Measurements from ENCODE around the gene KRTAP10-2. TPM values are rescaled to one million over a fixed set of nuclear protein-coding genes. Genes with fewer than 3 reads are reported as not detected.

The KRTAP10-2 gene
- total RNA-seq, 1 experiment from 2014 or later = not detected

DNA sequence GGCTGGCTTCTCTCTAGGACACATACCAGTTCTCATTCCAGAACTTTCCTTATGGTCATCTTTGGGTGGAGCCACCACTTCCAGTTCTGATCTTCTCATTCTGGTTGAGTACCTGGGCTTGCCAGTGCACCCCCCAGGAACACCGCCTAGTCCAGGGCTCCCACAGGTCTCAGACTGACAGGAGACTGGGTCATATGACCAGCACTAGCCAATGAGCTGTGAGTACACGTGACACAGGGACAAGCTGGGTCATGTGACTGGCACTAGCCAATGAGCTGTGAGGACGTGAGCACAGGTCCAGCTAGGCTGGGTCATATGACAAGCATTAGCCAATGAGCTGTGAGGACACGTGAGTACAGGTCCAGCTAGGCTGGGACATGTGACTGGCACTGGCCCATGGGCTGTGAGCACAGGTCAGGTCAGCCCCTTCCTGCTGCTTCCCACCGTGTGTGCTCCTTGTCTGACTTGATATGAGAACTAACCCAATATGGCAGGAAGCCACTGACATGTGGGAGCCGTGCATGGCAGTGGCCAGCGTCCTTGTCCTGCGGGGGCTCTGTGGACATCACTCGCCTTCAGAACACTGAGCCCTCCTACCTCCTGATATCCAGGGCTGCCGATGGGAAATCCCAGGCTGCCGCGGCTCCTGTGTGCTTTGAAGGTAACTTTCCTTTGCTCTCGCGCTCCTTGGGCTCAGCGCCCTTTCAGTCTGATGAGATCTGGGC is 34.0 kb downstream of the KRTAP10-2 start:
- H3K14ac ChIP-seq (ENCODE audit: insufficient read depth, low read length) = no peak overlapping the region
- H3K4me1 Mint-ChIP-seq = peaks cover 4 to 8% of the 10 kb centered on the region in 2 experiments; a peak in 2 of 4 replicates
- no peak overlapping the region for H2AK5ac ChIP-seq (ENCODE audit: insufficient read length, low read length)
- TF ChIP-seq, protein P1, sequence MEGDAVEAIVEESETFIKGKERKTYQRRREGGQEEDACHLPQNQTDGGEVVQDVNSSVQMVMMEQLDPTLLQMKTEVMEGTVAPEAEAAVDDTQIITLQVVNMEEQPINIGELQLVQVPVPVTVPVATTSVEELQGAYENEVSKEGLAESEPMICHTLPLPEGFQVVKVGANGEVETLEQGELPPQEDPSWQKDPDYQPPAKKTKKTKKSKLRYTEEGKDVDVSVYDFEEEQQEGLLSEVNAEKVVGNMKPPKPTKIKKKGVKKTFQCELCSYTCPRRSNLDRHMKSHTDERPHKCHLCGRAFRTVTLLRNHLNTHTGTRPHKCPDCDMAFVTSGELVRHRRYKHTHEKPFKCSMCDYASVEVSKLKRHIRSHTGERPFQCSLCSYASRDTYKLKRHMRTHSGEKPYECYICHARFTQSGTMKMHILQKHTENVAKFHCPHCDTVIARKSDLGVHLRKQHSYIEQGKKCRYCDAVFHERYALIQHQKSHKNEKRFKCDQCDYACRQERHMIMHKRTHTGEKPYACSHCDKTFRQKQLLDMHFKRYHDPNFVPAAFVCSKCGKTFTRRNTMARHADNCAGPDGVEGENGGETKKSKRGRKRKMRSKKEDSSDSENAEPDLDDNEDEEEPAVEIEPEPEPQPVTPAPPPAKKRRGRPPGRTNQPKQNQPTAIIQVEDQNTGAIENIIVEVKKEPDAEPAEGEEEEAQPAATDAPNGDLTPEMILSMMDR (conservative IDR thresholded peaks at IDR 0.05) = no peak
- H3K9me3 ChIP-seq (ENCODE audit: control insufficient read depth, low read depth, low read length) = no peaks in the 10 kb centered on the region
- peak overlapping the region; percentile 45 to 59 for H3K4me3 Mint-ChIP-seq
- H4K5ac ChIP-seq (ENCODE audit: insufficient read length, low read depth, low read length) = no peak overlapping the region
- H3K4ac ChIP-seq (ENCODE audit: low read depth, low read length) = no peak overlapping the region
- H3K79me1 ChIP-seq (ENCODE audit: insufficient read depth, low read depth, low read length, poor library complexity, severe bottlenecking) = no peaks in the 10 kb centered on the region
- WGBS (ENCODE audit: extremely low coverage, insufficient read length, low lambda C conversion rate) = no CpG with 5 or more reads among the region's 15 CpGs
- H3K4me1 ChIP-seq (ENCODE audit: insufficient read depth, low read length) = no peaks in the 10 kb centered on the region
- H2BK15ac ChIP-seq (ENCODE audit: low read depth, low read length) = no peak overlapping the region
- H3K9ac ChIP-seq (ENCODE audit: extremely low read depth, insufficient read length, low read length) = no peak overlapping the region
- no peak overlapping the region for H3T11ph ChIP-seq (ENCODE audit: low read length)
- no peaks in the 10 kb centered on the region for H3K9me3 Mint-ChIP-seq
- no peaks in the 10 kb centered on the region for H3K79me2 ChIP-seq (ENCODE audit: insufficient read depth, low read length)
- no peak overlapping the region for H3K56ac ChIP-seq (ENCODE audit: insufficient read length, low read depth, low read length)
- no peak overlapping the region for H2BK12ac ChIP-seq (ENCODE audit: insufficient read length, low read depth, low read length)
- no peak overlapping the region for H3K27ac ChIP-seq (ENCODE audit: insufficient read length, low read depth, low read length)
- H3K4me2 ChIP-seq (ENCODE audit: insufficient read depth, insufficient read length, low read length) = no peak overlapping the region
- H3K27ac Mint-ChIP-seq = peak overlapping the region in 1 of 3 experiments; percentile 29; a peak in 2 of 7 replicates
- no peaks in the 10 kb centered on the region for H3K23me2 ChIP-seq (ENCODE audit: insufficient read length, low read depth, low read length, poor library complexity, severe bottlenecking)
- no peaks in the 10 kb centered on the region for H4K20me1 ChIP-seq (ENCODE audit: control insufficient read depth, insufficient read depth, insufficient read length)
- no peak overlapping the region for H4K91ac ChIP-seq (ENCODE audit: insufficient read length, low read depth, low read length)
- peaks cover 2 to 8% (median 4%) of the 10 kb centered on the region in 3 experiments; a peak in 4 of 7 replicates for H3K36me3 Mint-ChIP-seq (ENCODE audit: insufficient read depth in 1 of 3, low read depth in 3 of 3)
- H2BK20ac ChIP-seq (ENCODE audit: low read depth, low read length, poor library complexity, severe bottlenecking) = no peak overlapping the region
- peaks cover 12% of the 10 kb centered on the region for H3K27me3 Mint-ChIP-seq (ENCODE audit: low read depth)
- no peak overlapping the region for H2BK120ac ChIP-seq (ENCODE audit: low read depth, low read length, poor library complexity, severe bottlenecking)
- H4K8ac ChIP-seq (replicated peaks; ENCODE audit: insufficient read length, low read depth, low read length) = no peak overlapping the region
- H2BK5ac ChIP-seq (ENCODE audit: insufficient read length, low read length) = no peak overlapping the region
- DNase-seq = peak; percentile 77
- H3K23ac ChIP-seq (ENCODE audit: insufficient read length, low read depth, low read length) = no peak overlapping the region
- H3K18ac ChIP-seq (ENCODE audit: insufficient read length, low read depth, low read length) = no peak overlapping the region
- no peak overlapping the region for H2AFZ ChIP-seq (ENCODE audit: low read length)
- H3K27me3 ChIP-seq (ENCODE audit: insufficient read depth, low read length) = no peaks in the 10 kb centered on the region
